ENCODE results near the gene GABRB1. TPM values are rescaled to one million over a fixed set of nuclear protein-coding genes. Genes with fewer than 3 reads are reported as not detected.

The GABRB1 gene
- total and polyA plus RNA-seq, 2 experiments from 2014 or later: 0.26 to 0.97 TPM

DNA sequence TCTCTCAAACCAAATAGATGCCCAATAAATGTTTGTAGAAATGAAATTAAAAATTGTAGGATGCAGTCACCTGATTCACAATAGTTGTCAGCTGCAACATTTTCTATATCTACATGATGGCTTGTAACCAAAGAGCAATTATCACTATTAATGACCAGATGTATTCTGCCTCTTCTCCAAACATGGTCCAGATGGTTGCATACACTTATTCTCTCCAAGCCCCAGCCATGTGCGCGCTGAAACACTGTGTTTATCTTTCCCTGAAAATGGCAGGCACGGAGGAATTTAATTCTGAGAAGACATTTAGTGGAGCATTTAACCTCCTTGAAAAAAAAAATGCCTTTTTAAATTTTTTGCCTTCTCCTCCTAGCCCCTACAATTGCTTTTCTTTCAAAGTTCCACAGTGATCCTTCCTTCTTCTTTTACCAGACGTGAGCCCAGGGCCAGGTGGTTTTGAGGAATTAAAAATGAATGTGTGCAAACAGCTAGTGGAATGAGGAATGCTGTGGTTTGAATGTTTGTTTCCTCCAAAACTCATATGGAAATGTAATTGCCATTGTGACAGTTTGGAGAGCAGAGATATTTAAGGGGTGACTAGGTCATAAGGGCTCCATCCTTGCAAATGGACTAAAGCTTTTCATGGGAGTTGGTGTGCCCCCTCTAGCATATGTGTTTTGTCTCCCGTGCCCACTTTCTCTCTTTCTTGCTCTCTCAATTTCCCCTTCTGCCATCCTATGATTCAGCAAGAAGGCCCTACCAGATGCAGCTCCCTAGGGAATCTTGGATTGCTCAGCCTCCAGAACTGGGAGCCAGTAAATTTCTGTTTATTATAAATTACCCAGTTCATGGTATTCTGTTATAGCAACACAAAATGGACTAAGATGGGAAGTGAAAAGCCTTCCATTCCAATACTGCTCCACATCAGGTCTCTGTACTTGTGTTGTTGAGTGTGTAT is 136.0 kb downstream of the GABRB1 start (continued):
- TF ChIP-seq EZH2 (IDR thresholded peaks at IDR 0.05; ENCODE audit: low read depth, unreplicated experiment): no peak
- TF ChIP-seq, protein P1, sequence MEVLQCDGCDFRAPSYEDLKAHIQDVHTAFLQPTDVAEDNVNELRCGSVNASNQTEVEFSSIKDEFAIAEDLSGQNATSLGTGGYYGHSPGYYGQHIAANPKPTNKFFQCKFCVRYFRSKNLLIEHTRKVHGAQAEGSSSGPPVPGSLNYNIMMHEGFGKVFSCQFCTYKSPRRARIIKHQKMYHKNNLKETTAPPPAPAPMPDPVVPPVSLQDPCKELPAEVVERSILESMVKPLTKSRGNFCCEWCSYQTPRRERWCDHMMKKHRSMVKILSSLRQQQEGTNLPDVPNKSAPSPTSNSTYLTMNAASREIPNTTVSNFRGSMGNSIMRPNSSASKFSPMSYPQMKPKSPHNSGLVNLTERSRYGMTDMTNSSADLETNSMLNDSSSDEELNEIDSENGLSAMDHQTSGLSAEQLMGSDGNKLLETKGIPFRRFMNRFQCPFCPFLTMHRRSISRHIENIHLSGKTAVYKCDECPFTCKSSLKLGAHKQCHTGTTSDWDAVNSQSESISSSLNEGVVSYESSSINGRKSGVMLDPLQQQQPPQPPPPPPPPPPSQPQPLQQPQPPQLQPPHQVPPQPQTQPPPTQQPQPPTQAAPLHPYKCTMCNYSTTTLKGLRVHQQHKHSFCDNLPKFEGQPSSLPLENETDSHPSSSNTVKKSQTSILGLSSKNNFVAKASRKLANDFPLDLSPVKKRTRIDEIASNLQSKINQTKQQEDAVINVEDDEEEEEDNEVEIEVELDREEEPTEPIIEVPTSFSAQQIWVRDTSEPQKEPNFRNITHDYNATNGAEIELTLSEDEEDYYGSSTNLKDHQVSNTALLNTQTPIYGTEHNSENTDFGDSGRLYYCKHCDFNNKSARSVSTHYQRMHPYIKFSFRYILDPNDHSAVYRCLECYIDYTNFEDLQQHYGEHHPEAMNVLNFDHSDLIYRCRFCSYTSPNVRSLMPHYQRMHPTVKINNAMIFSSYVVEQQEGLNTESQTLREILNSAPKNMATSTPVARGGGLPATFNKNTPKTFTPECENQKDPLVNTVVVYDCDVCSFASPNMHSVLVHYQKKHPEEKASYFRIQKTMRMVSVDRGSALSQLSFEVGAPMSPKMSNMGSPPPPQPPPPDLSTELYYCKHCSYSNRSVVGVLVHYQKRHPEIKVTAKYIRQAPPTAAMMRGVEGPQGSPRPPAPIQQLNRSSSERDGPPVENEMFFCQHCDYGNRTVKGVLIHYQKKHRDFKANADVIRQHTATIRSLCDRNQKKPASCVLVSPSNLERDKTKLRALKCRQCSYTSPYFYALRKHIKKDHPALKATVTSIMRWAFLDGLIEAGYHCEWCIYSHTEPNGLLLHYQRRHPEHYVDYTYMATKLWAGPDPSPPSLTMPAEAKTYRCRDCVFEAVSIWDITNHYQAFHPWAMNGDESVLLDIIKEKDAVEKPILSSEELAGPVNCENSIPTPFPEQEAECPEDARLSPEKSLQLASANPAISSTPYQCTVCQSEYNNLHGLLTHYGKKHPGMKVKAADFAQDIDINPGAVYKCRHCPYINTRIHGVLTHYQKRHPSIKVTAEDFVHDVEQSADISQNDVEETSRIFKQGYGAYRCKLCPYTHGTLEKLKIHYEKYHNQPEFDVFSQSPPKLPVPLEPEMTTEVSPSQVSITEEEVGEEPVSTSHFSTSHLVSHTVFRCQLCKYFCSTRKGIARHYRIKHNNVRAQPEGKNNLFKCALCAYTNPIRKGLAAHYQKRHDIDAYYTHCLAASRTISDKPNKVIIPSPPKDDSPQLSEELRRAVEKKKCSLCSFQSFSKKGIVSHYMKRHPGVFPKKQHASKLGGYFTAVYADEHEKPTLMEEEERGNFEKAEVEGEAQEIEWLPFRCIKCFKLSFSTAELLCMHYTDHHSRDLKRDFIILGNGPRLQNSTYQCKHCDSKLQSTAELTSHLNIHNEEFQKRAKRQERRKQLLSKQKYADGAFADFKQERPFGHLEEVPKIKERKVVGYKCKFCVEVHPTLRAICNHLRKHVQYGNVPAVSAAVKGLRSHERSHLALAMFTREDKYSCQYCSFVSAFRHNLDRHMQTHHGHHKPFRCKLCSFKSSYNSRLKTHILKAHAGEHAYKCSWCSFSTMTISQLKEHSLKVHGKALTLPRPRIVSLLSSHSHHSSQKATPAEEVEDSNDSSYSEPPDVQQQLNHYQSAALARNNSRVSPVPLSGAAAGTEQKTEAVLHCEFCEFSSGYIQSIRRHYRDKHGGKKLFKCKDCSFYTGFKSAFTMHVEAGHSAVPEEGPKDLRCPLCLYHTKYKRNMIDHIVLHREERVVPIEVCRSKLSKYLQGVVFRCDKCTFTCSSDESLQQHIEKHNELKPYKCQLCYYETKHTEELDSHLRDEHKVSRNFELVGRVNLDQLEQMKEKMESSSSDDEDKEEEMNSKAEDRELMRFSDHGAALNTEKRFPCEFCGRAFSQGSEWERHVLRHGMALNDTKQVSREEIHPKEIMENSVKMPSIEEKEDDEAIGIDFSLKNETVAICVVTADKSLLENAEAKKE (CRISPR knock-in tag; IDR thresholded peaks at IDR 0.05): no peak

DNA sequence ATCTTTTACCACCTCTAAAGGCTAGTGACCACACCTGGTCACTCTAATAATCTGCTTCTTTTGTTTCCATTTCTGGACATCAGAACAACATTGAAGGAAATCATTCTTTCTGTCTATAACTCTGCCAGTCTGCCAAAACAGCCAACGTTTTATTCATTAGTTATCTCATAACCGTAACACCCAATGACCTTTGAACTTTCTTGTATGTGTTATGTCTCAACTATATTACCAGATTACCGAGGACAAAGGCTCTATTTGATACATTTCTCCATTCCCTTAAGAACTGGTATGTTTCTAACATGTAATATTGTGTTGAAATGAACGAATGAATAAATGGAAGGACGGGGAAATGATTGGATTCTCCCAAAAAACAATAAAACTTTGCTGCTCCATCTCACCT is 152.7 kb downstream of the GABRB1 start:
- Histone ChIP-seq H3K4me3 (no peak overlapping the region), H3K27ac (ENCODE audit: low read depth) (no peak overlapping the region), H4K20me1 (replicated peaks; ENCODE audit: insufficient read depth) (no peaks in the 10 kb centered on the region), H3K4me1 (ENCODE audit: insufficient read depth) (peaks cover 15% of the 10 kb centered on the region), H2AFZ (no peak overlapping the region), H3F3A (replicated peaks; ENCODE audit: low read depth) (no peaks in the 10 kb centered on the region), H3K79me2 (replicated peaks; ENCODE audit: insufficient read depth) (no peaks in the 10 kb centered on the region), H3K36me3 (ENCODE audit: insufficient read depth) (no peaks in the 10 kb centered on the region), H3K4me2 (no peak overlapping the region), H3K27me3 (ENCODE audit: insufficient read depth) (no peaks in the 10 kb centered on the region), H3K9me2 (ENCODE audit: insufficient read depth) (peaks cover 3% of the 10 kb centered on the region; the same call in 1 of the 2 replicates)
- no peaks in the 10 kb centered on the region for H3K9me3 Mint-ChIP-seq
- no peak for ATAC-seq
- TF ChIP-seq STAT1 (IDR thresholded peaks at IDR 0.05; ENCODE audit: unreplicated experiment) (no peak), EZH2phosphoT487 (IDR thresholded peaks at IDR 0.05; ENCODE audit: unreplicated experiment) (no peak), ZNF331 (CRISPR knock-in tag; IDR thresholded peaks at IDR 0.05; ENCODE audit: low read depth) (no peak), ZNF114 (CRISPR knock-in tag; IDR thresholded peaks at IDR 0.05) (no peak), POLR2AphosphoS5 (IDR thresholded peaks at IDR 0.05; ENCODE audit: low read depth) (no peak)
- TF ChIP-seq, protein P2, sequence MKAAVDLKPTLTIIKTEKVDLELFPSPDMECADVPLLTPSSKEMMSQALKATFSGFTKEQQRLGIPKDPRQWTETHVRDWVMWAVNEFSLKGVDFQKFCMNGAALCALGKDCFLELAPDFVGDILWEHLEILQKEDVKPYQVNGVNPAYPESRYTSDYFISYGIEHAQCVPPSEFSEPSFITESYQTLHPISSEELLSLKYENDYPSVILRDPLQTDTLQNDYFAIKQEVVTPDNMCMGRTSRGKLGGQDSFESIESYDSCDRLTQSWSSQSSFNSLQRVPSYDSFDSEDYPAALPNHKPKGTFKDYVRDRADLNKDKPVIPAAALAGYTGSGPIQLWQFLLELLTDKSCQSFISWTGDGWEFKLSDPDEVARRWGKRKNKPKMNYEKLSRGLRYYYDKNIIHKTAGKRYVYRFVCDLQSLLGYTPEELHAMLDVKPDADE (IDR thresholded peaks at IDR 0.05): no peak
- TF ChIP-seq, protein P3, sequence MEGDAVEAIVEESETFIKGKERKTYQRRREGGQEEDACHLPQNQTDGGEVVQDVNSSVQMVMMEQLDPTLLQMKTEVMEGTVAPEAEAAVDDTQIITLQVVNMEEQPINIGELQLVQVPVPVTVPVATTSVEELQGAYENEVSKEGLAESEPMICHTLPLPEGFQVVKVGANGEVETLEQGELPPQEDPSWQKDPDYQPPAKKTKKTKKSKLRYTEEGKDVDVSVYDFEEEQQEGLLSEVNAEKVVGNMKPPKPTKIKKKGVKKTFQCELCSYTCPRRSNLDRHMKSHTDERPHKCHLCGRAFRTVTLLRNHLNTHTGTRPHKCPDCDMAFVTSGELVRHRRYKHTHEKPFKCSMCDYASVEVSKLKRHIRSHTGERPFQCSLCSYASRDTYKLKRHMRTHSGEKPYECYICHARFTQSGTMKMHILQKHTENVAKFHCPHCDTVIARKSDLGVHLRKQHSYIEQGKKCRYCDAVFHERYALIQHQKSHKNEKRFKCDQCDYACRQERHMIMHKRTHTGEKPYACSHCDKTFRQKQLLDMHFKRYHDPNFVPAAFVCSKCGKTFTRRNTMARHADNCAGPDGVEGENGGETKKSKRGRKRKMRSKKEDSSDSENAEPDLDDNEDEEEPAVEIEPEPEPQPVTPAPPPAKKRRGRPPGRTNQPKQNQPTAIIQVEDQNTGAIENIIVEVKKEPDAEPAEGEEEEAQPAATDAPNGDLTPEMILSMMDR (conservative IDR thresholded peaks at IDR 0.05; ENCODE audit: low read depth in 2 of 2): no peak
- TF ChIP-seq, protein P4, sequence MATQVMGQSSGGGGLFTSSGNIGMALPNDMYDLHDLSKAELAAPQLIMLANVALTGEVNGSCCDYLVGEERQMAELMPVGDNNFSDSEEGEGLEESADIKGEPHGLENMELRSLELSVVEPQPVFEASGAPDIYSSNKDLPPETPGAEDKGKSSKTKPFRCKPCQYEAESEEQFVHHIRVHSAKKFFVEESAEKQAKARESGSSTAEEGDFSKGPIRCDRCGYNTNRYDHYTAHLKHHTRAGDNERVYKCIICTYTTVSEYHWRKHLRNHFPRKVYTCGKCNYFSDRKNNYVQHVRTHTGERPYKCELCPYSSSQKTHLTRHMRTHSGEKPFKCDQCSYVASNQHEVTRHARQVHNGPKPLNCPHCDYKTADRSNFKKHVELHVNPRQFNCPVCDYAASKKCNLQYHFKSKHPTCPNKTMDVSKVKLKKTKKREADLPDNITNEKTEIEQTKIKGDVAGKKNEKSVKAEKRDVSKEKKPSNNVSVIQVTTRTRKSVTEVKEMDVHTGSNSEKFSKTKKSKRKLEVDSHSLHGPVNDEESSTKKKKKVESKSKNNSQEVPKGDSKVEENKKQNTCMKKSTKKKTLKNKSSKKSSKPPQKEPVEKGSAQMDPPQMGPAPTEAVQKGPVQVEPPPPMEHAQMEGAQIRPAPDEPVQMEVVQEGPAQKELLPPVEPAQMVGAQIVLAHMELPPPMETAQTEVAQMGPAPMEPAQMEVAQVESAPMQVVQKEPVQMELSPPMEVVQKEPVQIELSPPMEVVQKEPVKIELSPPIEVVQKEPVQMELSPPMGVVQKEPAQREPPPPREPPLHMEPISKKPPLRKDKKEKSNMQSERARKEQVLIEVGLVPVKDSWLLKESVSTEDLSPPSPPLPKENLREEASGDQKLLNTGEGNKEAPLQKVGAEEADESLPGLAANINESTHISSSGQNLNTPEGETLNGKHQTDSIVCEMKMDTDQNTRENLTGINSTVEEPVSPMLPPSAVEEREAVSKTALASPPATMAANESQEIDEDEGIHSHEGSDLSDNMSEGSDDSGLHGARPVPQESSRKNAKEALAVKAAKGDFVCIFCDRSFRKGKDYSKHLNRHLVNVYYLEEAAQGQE (IDR thresholded peaks at IDR 0.05; ENCODE audit: unreplicated experiment): no peak
- peaks cover 20% of the 10 kb centered on the region for H3K4me1 Mint-ChIP-seq
- no peak overlapping the region for H3K27ac Mint-ChIP-seq
- no peak for DNase-seq (ENCODE audit: low spot score)
- no peaks in the 10 kb centered on the region for H3K36me3 Mint-ChIP-seq (ENCODE audit: low read depth)
- no peak overlapping the region for H3K4me3 Mint-ChIP-seq
- H3K27me3 Mint-ChIP-seq (ENCODE audit: insufficient read depth, low read depth, poor library complexity): no peaks in the 10 kb centered on the region

All from GM23338 (cell line).